Central memory CD8-positive, alpha-beta T cell (primary cell): ENCODE data around the gene SNAP29.
A peak's percentile ranks its signal among the peaks of the same experiment; 100 is the strongest.

Experiments
- ATAC-seq: fragments of 150-1000 bp; cut with Tn5 transposase; replicated peaks from 2 replicates; pipeline ENCODE4 v1.10.0; 2022; ENCODE audit warnings: mild to moderate bottlenecking, moderate FRiP score, moderate number of reproducible peaks; ENCODE audit not compliant: poor library complexity, severe bottlenecking; ENCODE audit errors: extremely low read depth
- DNase-seq, 2 donors: peaks; one replicate each; pipeline ENCODE4 v3.0.0; 2021; ENCODE audit warnings: low spot score in 2 of 2
- H3K27ac Mint-ChIP-seq: one replicate; pipeline ENCODE4 v1.8.0; 2022; ENCODE audit warnings: low read depth, mild to moderate bottlenecking, moderate library complexity, mixed read lengths
- H3K27me3 Mint-ChIP-seq: one replicate; pipeline ENCODE4 v1.8.0; 2022; ENCODE audit warnings: mixed read lengths
- H3K36me3 Mint-ChIP-seq: one replicate; pipeline ENCODE4 v1.8.0; 2022; ENCODE audit warnings: mild to moderate bottlenecking, moderate library complexity, mixed read lengths; ENCODE audit not compliant: insufficient read depth
- H3K4me1 Mint-ChIP-seq: one replicate; pipeline ENCODE4 v1.8.0; 2022; ENCODE audit warnings: mixed read lengths
- H3K4me3 Mint-ChIP-seq: one replicate; pipeline ENCODE4 v1.8.0; 2022; ENCODE audit warnings: mild to moderate bottlenecking, moderate library complexity, mixed read lengths
- H3K9me3 Mint-ChIP-seq: one replicate; pipeline ENCODE4 v1.8.0; 2022; ENCODE audit warnings: mixed read lengths

SNAP29 gene

DNA sequence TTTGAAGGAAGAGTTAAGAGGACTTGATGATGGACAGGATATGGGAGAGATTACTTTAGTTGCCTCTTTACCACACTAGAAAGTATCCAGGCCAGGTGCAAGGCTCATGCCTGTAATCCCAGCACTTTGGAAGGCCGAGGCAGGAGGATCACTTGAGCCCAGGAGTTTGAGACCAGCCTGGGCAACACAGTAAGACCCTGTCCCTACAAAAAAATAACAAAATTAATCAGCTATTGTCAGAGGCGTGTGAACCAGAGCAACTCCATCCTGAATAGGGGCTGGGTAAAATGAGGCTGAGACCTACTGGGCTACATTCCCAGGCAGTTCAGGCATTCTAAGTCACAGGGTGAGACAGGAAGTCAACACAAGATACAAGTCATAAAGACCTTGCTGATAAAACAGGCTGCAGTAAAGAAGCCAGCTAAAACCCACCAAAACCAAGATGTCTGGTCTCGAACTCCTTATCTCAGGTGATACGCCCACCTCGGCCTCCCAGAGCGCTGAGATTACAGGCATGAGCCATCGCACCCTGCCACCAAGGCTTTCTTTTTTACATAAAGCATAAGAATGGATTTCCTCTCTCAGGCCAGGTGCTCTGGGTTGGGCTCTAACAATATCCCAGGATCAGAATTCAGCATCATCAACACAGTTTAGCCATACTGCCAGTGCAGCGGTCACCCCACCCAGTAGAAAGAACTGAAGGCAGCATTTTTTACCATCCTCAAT is 18.0 kb upstream of the SNAP29 start:
- Mint-ChIP-seq H3K36me3 (peaks cover 2% of the 10 kb centered on the region), H3K27me3 (no peaks in the 10 kb centered on the region), H3K4me3 (no peak overlapping the region), H3K9me3 (no peaks in the 10 kb centered on the region), H3K27ac (peak overlapping the region; percentile 9), H3K4me1 (peaks cover 50% of the 10 kb centered on the region)
- no peak for DNase-seq
- ATAC-seq: no peak

DNA sequence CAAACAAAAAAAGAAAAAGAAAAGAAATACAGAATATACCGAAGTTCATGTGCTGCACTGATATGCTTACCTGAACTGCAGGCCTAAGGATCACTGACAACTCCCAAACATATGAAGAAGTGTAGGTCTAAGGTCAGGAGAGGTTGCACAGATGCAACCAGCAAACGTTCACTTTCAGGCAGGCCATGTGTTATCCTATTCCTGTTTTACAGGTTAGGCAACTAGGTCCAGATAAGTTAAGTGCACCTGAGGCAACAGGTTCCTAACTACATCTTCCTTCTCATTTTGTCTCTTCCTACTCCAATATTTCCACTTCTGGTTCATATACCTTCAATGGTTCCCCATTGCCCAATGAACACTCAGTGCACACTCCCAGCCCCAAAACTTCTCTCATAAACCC is 15.3 kb upstream of the SNAP29 start:
- Mint-ChIP-seq H3K4me3 (no peak overlapping the region), H3K27me3 (no peaks in the 10 kb centered on the region), H3K36me3 (peaks cover 2% of the 10 kb centered on the region), H3K27ac (no peak overlapping the region), H3K9me3 (no peaks in the 10 kb centered on the region), H3K4me1 (peaks cover 49% of the 10 kb centered on the region)
- DNase-seq: no peak
- no peak for ATAC-seq

DNA sequence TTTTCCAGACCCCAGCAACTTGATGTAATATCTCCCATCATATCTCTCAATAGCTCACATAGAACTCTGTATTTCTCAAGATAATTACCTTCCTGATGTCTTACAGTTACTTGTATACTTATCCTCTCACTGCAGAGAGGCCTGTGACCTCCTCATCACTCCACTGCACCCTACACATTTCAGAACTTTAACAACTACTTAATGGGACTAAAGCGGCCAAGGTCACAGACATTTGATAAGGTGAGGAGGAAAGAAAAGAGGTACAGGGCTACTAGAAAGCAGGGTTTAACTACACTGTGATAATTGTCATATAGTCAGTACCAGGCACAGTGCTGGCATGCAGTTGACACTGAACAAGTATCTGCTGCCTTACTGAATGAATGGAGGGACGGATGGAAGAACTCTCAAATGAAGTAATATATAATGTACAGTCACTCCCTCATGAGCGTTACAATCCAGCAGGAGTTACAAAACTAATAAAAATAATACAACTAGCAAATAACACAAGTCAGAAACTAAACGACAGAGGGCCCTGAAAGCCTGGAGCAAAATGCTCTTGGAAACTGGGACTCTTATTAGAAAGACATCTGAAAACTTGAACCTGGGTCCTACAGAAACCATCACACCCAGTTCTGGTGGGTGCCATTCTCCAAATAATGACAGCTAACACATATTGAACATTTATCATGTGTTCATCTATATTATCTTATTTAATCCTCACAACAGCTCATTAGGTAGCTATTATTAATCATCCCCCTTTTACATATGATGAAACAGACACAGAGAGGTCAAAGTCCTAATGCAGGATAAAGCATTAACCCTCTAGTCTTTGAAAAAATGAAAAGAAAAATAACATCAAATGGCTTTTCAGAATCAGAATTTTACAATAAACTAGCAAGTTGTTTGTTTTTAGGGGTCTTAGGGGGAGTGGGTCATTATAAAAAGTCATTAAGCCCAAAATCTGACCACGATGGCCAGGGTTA is 14.5 kb upstream of the SNAP29 start:
- Mint-ChIP-seq H3K4me1 (peaks cover 54% of the 10 kb centered on the region), H3K27ac (no peak overlapping the region), H3K4me3 (no peak overlapping the region), H3K9me3 (no peaks in the 10 kb centered on the region), H3K27me3 (no peaks in the 10 kb centered on the region), H3K36me3 (peaks cover 2% of the 10 kb centered on the region)
- ATAC-seq (no peak), DNase-seq (no peak)

GRCh38 chr22:20847318-20847822 is 11.4 kb upstream of the SNAP29 start:
- DNase-seq (no peak), ATAC-seq (no peak)
- Mint-ChIP-seq H3K4me1 (peaks cover 35% of the 10 kb centered on the region), H3K4me3 (no peak overlapping the region), H3K9me3 (no peaks in the 10 kb centered on the region), H3K27me3 (no peaks in the 10 kb centered on the region), H3K27ac (no peak overlapping the region), H3K36me3 (peaks cover 2% of the 10 kb centered on the region)

- ATAC-seq: no peak
- Mint-ChIP-seq H3K36me3 (peaks cover 1% of the 10 kb centered on the region), H3K27ac (peak overlapping the region; percentile 77), H3K4me3 (no peak overlapping the region), H3K4me1 (peaks cover 47% of the 10 kb centered on the region), H3K27me3 (no peaks in the 10 kb centered on the region), H3K9me3 (no peaks in the 10 kb centered on the region)
- no peak for DNase-seq
Observed at GRCh38 chr22:20852076-20852475, 6.7 kb upstream of the SNAP29 start.

GRCh38 chr22:20852503-20852902 is 6.3 kb upstream of the SNAP29 start:
- ATAC-seq: no peak
- Mint-ChIP-seq H3K36me3 (peaks cover 2% of the 10 kb centered on the region), H3K4me3 (no peak overlapping the region), H3K27ac (peak overlapping the region; percentile 77), H3K27me3 (no peaks in the 10 kb centered on the region), H3K4me1 (peaks cover 51% of the 10 kb centered on the region), H3K9me3 (no peaks in the 10 kb centered on the region)
- DNase-seq: no peak

DNA sequence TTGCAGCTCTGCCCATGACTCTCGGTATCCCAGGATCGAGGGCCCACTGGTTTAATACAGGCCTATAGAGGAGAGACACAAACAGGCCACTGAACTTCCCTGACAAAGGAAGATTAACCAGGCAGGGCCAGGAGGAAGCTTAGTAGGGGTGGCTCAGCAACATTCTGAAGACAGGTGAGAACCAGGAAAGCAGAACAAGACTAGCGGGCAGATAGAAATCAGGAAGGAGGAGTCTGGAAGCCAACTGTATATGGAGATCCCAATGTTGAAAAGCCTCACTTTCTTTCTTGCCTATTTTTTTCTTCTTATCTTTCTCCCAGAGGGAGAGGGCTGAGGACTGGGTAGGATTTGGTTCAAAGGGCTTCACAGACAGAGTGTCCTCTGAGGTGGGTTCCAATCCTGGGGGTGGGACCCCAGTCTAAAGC is 5.6 kb upstream of the SNAP29 start:
- Mint-ChIP-seq H3K36me3 (peaks cover 8% of the 10 kb centered on the region), H3K4me1 (peaks cover 57% of the 10 kb centered on the region), H3K9me3 (no peaks in the 10 kb centered on the region), H3K4me3 (no peak overlapping the region), H3K27ac (no peak overlapping the region), H3K27me3 (no peaks in the 10 kb centered on the region)
- no peak for ATAC-seq
- DNase-seq: no peak

- DNase-seq (no peak), ATAC-seq (no peak)
- H3K36me3 Mint-ChIP-seq: peaks cover 19% of the 10 kb centered on the region
- H3K27me3 Mint-ChIP-seq: no peaks in the 10 kb centered on the region
- H3K4me1 Mint-ChIP-seq: peaks cover 63% of the 10 kb centered on the region
- peak overlapping the region; percentile 86 for H3K4me3 Mint-ChIP-seq
- no peaks in the 10 kb centered on the region for H3K9me3 Mint-ChIP-seq
- H3K27ac Mint-ChIP-seq: peak overlapping the region; percentile 90
Observed at GRCh38 chr22:20857247-20857643, 1.6 kb upstream of the SNAP29 start.

- Mint-ChIP-seq H3K27ac (peak overlapping the region; percentile 90), H3K4me1 (peaks cover 63% of the 10 kb centered on the region), H3K27me3 (no peaks in the 10 kb centered on the region), H3K9me3 (no peaks in the 10 kb centered on the region), H3K4me3 (peak overlapping the region; percentile 86), H3K36me3 (peaks cover 19% of the 10 kb centered on the region)
- ATAC-seq (peak; percentile 47), DNase-seq (peak in 1 of 2 donors; percentile 55)
Observed at GRCh38 chr22:20857838-20858614, 781 bp upstream of the SNAP29 start.

DNA sequence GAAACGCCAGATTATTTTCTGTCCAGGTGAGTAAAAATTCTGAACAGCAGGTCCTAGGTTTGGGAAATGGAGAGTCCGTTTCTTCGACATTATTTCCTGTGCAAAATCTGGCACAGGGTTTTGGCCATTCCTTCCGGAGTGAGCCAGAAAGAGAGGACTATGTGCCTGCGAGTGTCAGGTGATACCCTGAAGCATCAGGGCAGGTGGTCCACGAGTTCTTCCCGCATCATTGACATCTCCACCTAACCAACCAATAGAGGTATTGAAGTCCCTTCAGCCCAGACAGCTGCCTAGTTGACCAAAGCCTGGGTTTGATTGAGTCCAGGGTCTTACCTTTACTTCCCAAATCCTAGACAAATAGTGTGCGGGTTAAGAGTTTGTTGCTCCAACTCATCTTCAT is 808 bp downstream of the SNAP29 start:
- Mint-ChIP-seq H3K4me1 (peaks cover 65% of the 10 kb centered on the region), H3K9me3 (no peaks in the 10 kb centered on the region), H3K36me3 (peaks cover 18% of the 10 kb centered on the region), H3K27ac (peak overlapping the region; percentile 90), H3K27me3 (no peaks in the 10 kb centered on the region), H3K4me3 (peak overlapping the region; percentile 86)
- DNase-seq (no peak), ATAC-seq (no peak)

GRCh38 chr22:20862540-20862939 is 3.7 kb downstream of the SNAP29 start:
- peaks cover 60% of the 10 kb centered on the region for H3K4me1 Mint-ChIP-seq
- no peak overlapping the region for H3K4me3 Mint-ChIP-seq
- no peaks in the 10 kb centered on the region for H3K27me3 Mint-ChIP-seq
- no peak for ATAC-seq
- no peaks in the 10 kb centered on the region for H3K9me3 Mint-ChIP-seq
- H3K27ac Mint-ChIP-seq: no peak overlapping the region
- DNase-seq: no peak
- H3K36me3 Mint-ChIP-seq: peaks cover 19% of the 10 kb centered on the region

- Mint-ChIP-seq H3K27me3 (no peaks in the 10 kb centered on the region), H3K36me3 (peaks cover 12% of the 10 kb centered on the region), H3K9me3 (no peaks in the 10 kb centered on the region), H3K27ac (peak overlapping the region; percentile 38), H3K4me3 (no peak overlapping the region), H3K4me1 (peaks cover 55% of the 10 kb centered on the region)
- no peak for ATAC-seq
- no peak for DNase-seq
Observed at GRCh38 chr22:20863366-20863765, 4.6 kb downstream of the SNAP29 start.
